ENCODE data around the gene CNPY1.

GRCh38 chr7:155452505-155453295 lies 93.7 kb downstream of the CNPY1 start:
- TF ChIP-seq GATA2 (IDR thresholded peaks at IDR 0.05; ENCODE audit: low read depth, low read length), result no peak
- no peak for TF ChIP-seq GATA3 (IDR thresholded peaks at IDR 0.05; ENCODE audit: low read depth, low read length)
